Neural cell (in vitro differentiated cells): ENCODE data around the gene INTS14. TPM values are rescaled to one million over a fixed set of nuclear protein-coding genes. Genes with fewer than 3 reads are reported as not detected.

ENCODE experiments used
- H2AFZ ChIP-seq: fragments of 200-600, 300-800 bp; sonication (generic), shearing (Covaris generic); 2 replicates; pipeline ENCODE4 v1.6.0; 2014; ENCODE audit warnings: low read depth, mild to moderate bottlenecking, antibody characterized with exemption, low read length, moderate library complexity
- H3F3A ChIP-seq: fragments of 200-600 bp; shearing (Covaris generic); 2 replicates; pipeline ENCODE4 v1.6.1; 2016; ENCODE audit warnings: mild to moderate bottlenecking, moderate library complexity, mixed read lengths, antibody characterized with exemption, low read length; ENCODE audit not compliant: insufficient read depth, poor library complexity, severe bottlenecking
- H3K27ac ChIP-seq: fragments of 200-600, 300-800 bp; sonication (generic), shearing (Covaris generic); 2 replicates; pipeline ENCODE4 v1.5.1; 2014; ENCODE audit warnings: mild to moderate bottlenecking, low read length, moderate library complexity
- H3K27me3 ChIP-seq: fragments of 300-800, 200-600 bp; sonication (generic), shearing (Covaris generic); 2 replicates; pipeline ENCODE4 v1.6.0; 2014; ENCODE audit warnings: mild to moderate bottlenecking, low read depth, low read length, moderate library complexity; ENCODE audit not compliant: insufficient read depth
- H3K36me3 ChIP-seq: fragments of 300-800, 200-600 bp; sonication (generic), shearing (Covaris generic); 2 replicates; pipeline ENCODE4 v1.5.1; 2014; ENCODE audit warnings: mild to moderate bottlenecking, antibody characterized with exemption, low read length, moderate library complexity; ENCODE audit not compliant: insufficient read depth
- H3K4me2 ChIP-seq: fragments of 300-800, 200-600 bp; sonication (generic), shearing (Covaris generic); 2 replicates; pipeline ENCODE4 v1.6.0; 2014; ENCODE audit warnings: mild to moderate bottlenecking, low read length
- H3K4me3 ChIP-seq: fragments of 300-800, 200-600 bp; sonication (generic), shearing (Covaris generic); 2 replicates; pipeline ENCODE4 v1.5.1; 2014; ENCODE audit warnings: mild to moderate bottlenecking, low read length, moderate library complexity
- H3K79me2 ChIP-seq: fragments of 200-600 bp; shearing (Covaris generic); replicated peaks from 2 replicates; pipeline ENCODE4 v1.6.0; 2014; ENCODE audit warnings: mild to moderate bottlenecking, low read length, moderate library complexity; ENCODE audit not compliant: insufficient read depth
- H3K9ac ChIP-seq: fragments of 300-800, 200-600 bp; sonication (generic), shearing (Covaris generic); 2 replicates; pipeline ENCODE4 v1.6.1; 2016; ENCODE audit warnings: mild to moderate bottlenecking, low read length, mixed read lengths
- H3K9me2 ChIP-seq: fragments of 200-600 bp; shearing (Covaris generic); 2 replicates; pipeline ENCODE4 v1.6.1; 2016; ENCODE audit warnings: mild to moderate bottlenecking, low read length, mixed read lengths; ENCODE audit not compliant: insufficient read depth
- H3K9me3 ChIP-seq: fragments of 200-600, 300-800 bp; sonication (generic), shearing (Covaris generic); 2 replicates; pipeline ENCODE4 v1.6.1; 2016; ENCODE audit warnings: mild to moderate bottlenecking, mixed run types, low read length, moderate library complexity, mixed read lengths
- H4K20me1 ChIP-seq: fragments of 200-600 bp; shearing (Covaris generic); 2 replicates; pipeline ENCODE4 v1.6.1; 2016; ENCODE audit warnings: mild to moderate bottlenecking, mixed run types; ENCODE audit not compliant: insufficient read depth
- EP300 ChIP-seq: fragments of 450-650 bp; conservative IDR thresholded peaks from 2 replicates; pipeline ENCODE4 v1.6.1; 2014; ENCODE audit warnings: antibody characterized with exemption, mild to moderate bottlenecking, moderate library complexity; ENCODE audit not compliant: poor library complexity, severe bottlenecking
- EZH2 ChIP-seq: fragments of 200-600, 300-800 bp; shearing (Covaris generic), sonication (generic); IDR thresholded peaks from 2 replicates; pipeline ENCODE4 v1.6.1; 2014; ENCODE audit warnings: antibody characterized with exemption, low read length, borderline replicate concordance, mild to moderate bottlenecking; ENCODE audit not compliant: insufficient read depth, poor library complexity, severe bottlenecking
- MXI1 ChIP-seq: fragments of 450-650 bp; conservative IDR thresholded peaks from 2 replicates; pipeline ENCODE4 v1.6.1; 2014; ENCODE audit warnings: antibody characterized with exemption, mild to moderate bottlenecking; ENCODE audit not compliant: poor library complexity, severe bottlenecking
- POLR2AphosphoS5 ChIP-seq: IDR thresholded peaks from 2 replicates; pipeline ENCODE4 v1.6.1; 2012
- RAD21 ChIP-seq: fragments of 450-650 bp; conservative IDR thresholded peaks from 2 replicates; pipeline ENCODE4 v1.6.1; 2014; ENCODE audit warnings: antibody characterized with exemption, mild to moderate bottlenecking, moderate library complexity
- SMC3 ChIP-seq: fragments of 450-650 bp; conservative IDR thresholded peaks from 2 replicates; pipeline ENCODE4 v1.6.1; 2014; ENCODE audit warnings: antibody characterized with exemption, mild to moderate bottlenecking, moderate library complexity; ENCODE audit not compliant: poor library complexity
- TAF1 ChIP-seq: IDR thresholded peaks from 2 replicates; pipeline ENCODE4 v1.6.1; 2012; ENCODE audit warnings: low read depth
- polyA plus RNA-seq: library from polyadenylated mRNA; depleted of rRNA; stranded (reverse); fragments of >200 nt; gene quantifications from 2 replicates; pipeline ENCODE4 v1.2.3, GENCODE V29; 2014
- TF ChIP-seq, protein P1 (sequence below): IDR thresholded peaks from 2 replicates; pipeline ENCODE4 v1.6.1; 2012; ENCODE audit warnings: borderline replicate concordance
- TF ChIP-seq, protein P2 (sequence below): fragments of 450-650 bp; IDR thresholded peaks from 2 replicates; pipeline ENCODE4 v1.5.1; 2014; ENCODE audit warnings: antibody characterized with exemption, mild to moderate bottlenecking, moderate library complexity; ENCODE audit not compliant: poor library complexity, severe bottlenecking

Gene INTS14
- polyA plus RNA-seq, 1 donor from 2014 or later = 49.7 TPM

DNA sequence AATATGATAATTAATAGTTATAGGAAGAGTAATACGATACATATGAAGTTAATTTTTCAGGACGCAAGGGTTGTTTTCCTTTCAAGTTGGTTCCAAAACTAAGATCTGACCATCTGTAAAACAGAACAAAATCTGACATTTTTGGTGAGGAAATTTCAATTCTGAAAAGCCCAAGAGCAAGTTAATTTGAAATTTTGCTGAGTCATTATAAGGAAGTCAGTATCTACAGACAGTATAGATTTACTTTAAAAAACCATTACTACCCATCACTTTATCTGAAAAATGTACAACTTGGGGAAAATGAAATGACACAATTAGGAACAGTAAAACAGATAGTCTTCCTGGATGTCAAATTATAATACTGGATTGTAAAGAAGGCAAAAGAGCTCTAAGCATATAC lies 12.5 kb downstream of the INTS14 start:
- Histone ChIP-seq H2AFZ (no peak overlapping the region), H3K27me3 (no peaks in the 10 kb centered on the region), H3K4me3 (no peak overlapping the region), H3K79me2 (no peaks in the 10 kb centered on the region), H3K27ac (no peak overlapping the region), H3K36me3 (peaks cover 5% of the 10 kb centered on the region), H3F3A (no peaks in the 10 kb centered on the region), H3K4me2 (no peak overlapping the region), H3K9ac (no peak overlapping the region), H3K9me2 (no peaks in the 10 kb centered on the region), H4K20me1 (no peaks in the 10 kb centered on the region), H3K9me3 (no peaks in the 10 kb centered on the region)
- TF ChIP-seq MXI1 (no peak), SMC3 (no peak), POLR2AphosphoS5 (no peak), EZH2 (no peak), EP300 (no peak), RAD21 (no peak)
- TF ChIP-seq, protein P1, sequence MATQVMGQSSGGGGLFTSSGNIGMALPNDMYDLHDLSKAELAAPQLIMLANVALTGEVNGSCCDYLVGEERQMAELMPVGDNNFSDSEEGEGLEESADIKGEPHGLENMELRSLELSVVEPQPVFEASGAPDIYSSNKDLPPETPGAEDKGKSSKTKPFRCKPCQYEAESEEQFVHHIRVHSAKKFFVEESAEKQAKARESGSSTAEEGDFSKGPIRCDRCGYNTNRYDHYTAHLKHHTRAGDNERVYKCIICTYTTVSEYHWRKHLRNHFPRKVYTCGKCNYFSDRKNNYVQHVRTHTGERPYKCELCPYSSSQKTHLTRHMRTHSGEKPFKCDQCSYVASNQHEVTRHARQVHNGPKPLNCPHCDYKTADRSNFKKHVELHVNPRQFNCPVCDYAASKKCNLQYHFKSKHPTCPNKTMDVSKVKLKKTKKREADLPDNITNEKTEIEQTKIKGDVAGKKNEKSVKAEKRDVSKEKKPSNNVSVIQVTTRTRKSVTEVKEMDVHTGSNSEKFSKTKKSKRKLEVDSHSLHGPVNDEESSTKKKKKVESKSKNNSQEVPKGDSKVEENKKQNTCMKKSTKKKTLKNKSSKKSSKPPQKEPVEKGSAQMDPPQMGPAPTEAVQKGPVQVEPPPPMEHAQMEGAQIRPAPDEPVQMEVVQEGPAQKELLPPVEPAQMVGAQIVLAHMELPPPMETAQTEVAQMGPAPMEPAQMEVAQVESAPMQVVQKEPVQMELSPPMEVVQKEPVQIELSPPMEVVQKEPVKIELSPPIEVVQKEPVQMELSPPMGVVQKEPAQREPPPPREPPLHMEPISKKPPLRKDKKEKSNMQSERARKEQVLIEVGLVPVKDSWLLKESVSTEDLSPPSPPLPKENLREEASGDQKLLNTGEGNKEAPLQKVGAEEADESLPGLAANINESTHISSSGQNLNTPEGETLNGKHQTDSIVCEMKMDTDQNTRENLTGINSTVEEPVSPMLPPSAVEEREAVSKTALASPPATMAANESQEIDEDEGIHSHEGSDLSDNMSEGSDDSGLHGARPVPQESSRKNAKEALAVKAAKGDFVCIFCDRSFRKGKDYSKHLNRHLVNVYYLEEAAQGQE = no peak
- TF ChIP-seq, protein P2, sequence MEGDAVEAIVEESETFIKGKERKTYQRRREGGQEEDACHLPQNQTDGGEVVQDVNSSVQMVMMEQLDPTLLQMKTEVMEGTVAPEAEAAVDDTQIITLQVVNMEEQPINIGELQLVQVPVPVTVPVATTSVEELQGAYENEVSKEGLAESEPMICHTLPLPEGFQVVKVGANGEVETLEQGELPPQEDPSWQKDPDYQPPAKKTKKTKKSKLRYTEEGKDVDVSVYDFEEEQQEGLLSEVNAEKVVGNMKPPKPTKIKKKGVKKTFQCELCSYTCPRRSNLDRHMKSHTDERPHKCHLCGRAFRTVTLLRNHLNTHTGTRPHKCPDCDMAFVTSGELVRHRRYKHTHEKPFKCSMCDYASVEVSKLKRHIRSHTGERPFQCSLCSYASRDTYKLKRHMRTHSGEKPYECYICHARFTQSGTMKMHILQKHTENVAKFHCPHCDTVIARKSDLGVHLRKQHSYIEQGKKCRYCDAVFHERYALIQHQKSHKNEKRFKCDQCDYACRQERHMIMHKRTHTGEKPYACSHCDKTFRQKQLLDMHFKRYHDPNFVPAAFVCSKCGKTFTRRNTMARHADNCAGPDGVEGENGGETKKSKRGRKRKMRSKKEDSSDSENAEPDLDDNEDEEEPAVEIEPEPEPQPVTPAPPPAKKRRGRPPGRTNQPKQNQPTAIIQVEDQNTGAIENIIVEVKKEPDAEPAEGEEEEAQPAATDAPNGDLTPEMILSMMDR = no peak

DNA sequence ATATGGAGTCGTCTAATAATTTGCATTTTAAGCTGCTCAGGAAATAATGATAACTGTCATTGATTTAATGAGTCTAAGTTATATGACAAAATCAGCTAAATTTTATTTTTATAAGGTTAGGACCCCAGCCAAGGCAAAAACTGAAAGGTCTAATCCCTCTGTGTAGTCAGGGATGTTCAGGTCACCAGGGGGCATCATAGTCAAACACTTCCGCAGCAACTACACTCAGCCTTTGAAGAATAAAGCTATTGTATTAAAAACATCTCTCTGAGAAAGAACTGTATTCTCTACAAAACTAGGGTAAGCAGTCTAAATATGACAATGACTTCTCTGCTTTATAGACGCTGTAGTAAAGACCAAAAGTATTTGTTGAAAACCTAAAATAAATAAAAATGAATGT lies 15.0 kb downstream of the INTS14 start:
- Histone ChIP-seq H2AFZ (no peak overlapping the region), H3K4me3 (no peak overlapping the region), H3K9ac (no peak overlapping the region), H3K27me3 (no peaks in the 10 kb centered on the region), H3F3A (no peaks in the 10 kb centered on the region), H3K9me2 (no peaks in the 10 kb centered on the region), H3K79me2 (no peaks in the 10 kb centered on the region), H4K20me1 (no peaks in the 10 kb centered on the region), H3K27ac (no peak overlapping the region), H3K4me2 (no peak overlapping the region), H3K36me3 (peaks cover 5% of the 10 kb centered on the region), H3K9me3 (no peaks in the 10 kb centered on the region)
- TF ChIP-seq EZH2 = no peak
- no peak for TF ChIP-seq MXI1
- TF ChIP-seq POLR2AphosphoS5 = no peak
- TF ChIP-seq, protein P1 = no peak
- TF ChIP-seq TAF1 = no peak
- TF ChIP-seq, protein P2 = peak; percentile 69
- TF ChIP-seq SMC3 = peak; percentile 72
- peak; percentile 74 for TF ChIP-seq RAD21
- no peak for TF ChIP-seq EP300
